Mammary epithelial cell (primary cell): Measurements from ENCODE around the gene ENTPD2.

ENCODE experiments used
- EZH2 ChIP-seq: IDR thresholded peaks from 2 replicates; pipeline ENCODE4 v1.6.1; 2012; ENCODE audit warnings: low read length, inconsistent platforms, borderline replicate concordance
- TF ChIP-seq, protein P1 (sequence below), 2 donors: IDR thresholded peaks in 1 of 2; conservative IDR thresholded peaks in 1 of 2; 2 replicates each; pipeline ENCODE4 v1.5.1; 2011 to 2012; ENCODE audit warnings: inconsistent platforms in 2 of 2, low read length in 2 of 2, mild to moderate bottlenecking in 2 of 2, control low read depth in 1 of 2, low read depth in 1 of 2; ENCODE audit not compliant: insufficient read depth in 1 of 2; ENCODE audit errors: extremely low read depth in 1 of 2

DNA sequence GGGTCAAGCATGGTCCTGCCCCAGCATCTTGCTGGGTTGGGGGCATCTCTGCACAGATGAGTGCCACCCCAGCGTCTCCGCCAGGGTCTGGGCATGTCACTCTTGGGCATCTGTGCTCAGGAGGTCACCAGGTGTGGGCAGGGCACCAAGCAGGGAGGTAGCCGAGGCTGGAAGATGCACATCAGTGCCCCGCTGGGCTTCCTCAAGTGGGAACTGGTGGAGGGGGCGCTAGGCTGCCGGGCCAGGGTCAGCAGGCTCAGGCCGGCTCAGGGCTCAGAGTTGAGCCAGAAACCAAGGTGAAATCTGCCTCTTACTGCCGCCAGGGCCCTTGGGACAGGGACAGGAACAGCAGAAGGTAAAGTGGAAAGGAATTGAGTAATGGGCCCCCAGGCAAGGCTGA is 17.9 kb downstream of the ENTPD2 start:
- TF ChIP-seq, protein P1, sequence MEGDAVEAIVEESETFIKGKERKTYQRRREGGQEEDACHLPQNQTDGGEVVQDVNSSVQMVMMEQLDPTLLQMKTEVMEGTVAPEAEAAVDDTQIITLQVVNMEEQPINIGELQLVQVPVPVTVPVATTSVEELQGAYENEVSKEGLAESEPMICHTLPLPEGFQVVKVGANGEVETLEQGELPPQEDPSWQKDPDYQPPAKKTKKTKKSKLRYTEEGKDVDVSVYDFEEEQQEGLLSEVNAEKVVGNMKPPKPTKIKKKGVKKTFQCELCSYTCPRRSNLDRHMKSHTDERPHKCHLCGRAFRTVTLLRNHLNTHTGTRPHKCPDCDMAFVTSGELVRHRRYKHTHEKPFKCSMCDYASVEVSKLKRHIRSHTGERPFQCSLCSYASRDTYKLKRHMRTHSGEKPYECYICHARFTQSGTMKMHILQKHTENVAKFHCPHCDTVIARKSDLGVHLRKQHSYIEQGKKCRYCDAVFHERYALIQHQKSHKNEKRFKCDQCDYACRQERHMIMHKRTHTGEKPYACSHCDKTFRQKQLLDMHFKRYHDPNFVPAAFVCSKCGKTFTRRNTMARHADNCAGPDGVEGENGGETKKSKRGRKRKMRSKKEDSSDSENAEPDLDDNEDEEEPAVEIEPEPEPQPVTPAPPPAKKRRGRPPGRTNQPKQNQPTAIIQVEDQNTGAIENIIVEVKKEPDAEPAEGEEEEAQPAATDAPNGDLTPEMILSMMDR (conservative IDR thresholded peaks at IDR 0.05 in 1 of 2, IDR thresholded peaks at IDR 0.05 in 1 of 2; ENCODE audit: extremely low read depth in 1 of 2, insufficient read depth in 1 of 2, low read depth in 1 of 2, low read length in 2 of 2), result no peak
- TF ChIP-seq EZH2, result no peak
